Smooth muscle cell (in vitro differentiated cells): ENCODE results near the gene GET4. TPM values are rescaled to one million over a fixed set of nuclear protein-coding genes. Genes with fewer than 3 reads are reported as not detected.

Source experiments
- DNase-seq: peaks from one replicate; lab custom pipeline; 2025; ENCODE audit not compliant: unreplicated experiment; lab: John Stamatoyannopoulos, UW
- H2AFZ ChIP-seq: fragments of 200-600 bp; sonication (generic); 2 replicates; pipeline ENCODE4 v1.6.0; 2016; ENCODE audit warnings: antibody characterized with exemption, low read depth, mild to moderate bottlenecking
- H3F3A ChIP-seq: fragments of 200-600 bp; sonication (generic); 2 replicates; pipeline ENCODE4 v1.6.0; 2017; ENCODE audit warnings: antibody characterized with exemption, low read depth
- H3K27ac ChIP-seq: fragments of 200-600 bp; sonication (generic); 2 replicates; pipeline ENCODE4 v1.5.1; 2016; ENCODE audit warnings: low read depth, mild to moderate bottlenecking
- H3K27me3 ChIP-seq: fragments of 200-600 bp; sonication (generic); 2 replicates; pipeline ENCODE4 v1.6.1; 2016; ENCODE audit warnings: low read depth, mild to moderate bottlenecking
- H3K36me3 ChIP-seq: fragments of 200-600 bp; sonication (generic); 2 replicates; pipeline ENCODE4 v1.5.1; 2016; ENCODE audit warnings: low read depth
- H3K4me1 ChIP-seq: fragments of 200-600 bp; sonication (generic); 2 replicates; pipeline ENCODE4 v1.5.1; 2016; ENCODE audit warnings: low read depth
- H3K4me2 ChIP-seq: fragments of 200-600 bp; sonication (generic); 2 replicates; pipeline ENCODE4 v1.6.0; 2016; ENCODE audit warnings: mild to moderate bottlenecking
- H3K4me3 ChIP-seq: fragments of 200-600 bp; sonication (generic); 2 replicates; pipeline ENCODE4 v1.5.1; 2016; ENCODE audit warnings: mild to moderate bottlenecking
- H3K79me2 ChIP-seq: fragments of 200-600 bp; sonication (generic); 2 replicates; pipeline ENCODE4 v1.6.0; 2016; ENCODE audit warnings: low read depth, mild to moderate bottlenecking
- H3K9ac ChIP-seq: fragments of 200-600 bp; sonication (generic); 2 replicates; pipeline ENCODE4 v1.6.0; 2016; ENCODE audit warnings: low read depth
- H3K9me3 ChIP-seq: fragments of 200-600 bp; sonication (generic); replicated peaks from 2 replicates; pipeline ENCODE4 v1.5.1; 2016; ENCODE audit warnings: low read depth
- H4K20me1 ChIP-seq: fragments of 200-600 bp; sonication (generic); 2 replicates; pipeline ENCODE4 v1.6.0; 2016; ENCODE audit warnings: low read depth
- WGBS: methylation state at CpG from one replicate; pipeline ENCODE4 v1.1.7; 2016; ENCODE audit warnings: low lambda C conversion rate; 5-methylcytosine and 5-hydroxymethylcytosine counted together
- polyA plus RNA-seq: library from polyadenylated mRNA; unstranded; fragments of >200 nt; fragmentation: Nextera tagmentation; extraction: Ambion mirVana; gene quantifications from 2 replicates; pipeline ENCODE4 v1.2.1, GENCODE V29; 2016
- total RNA-seq: library from RNA; depleted of rRNA; stranded (reverse); fragments of >200 nt; gene quantifications from 2 replicates; pipeline ENCODE4 v1.2.3, GENCODE V29; 2014
- TF ChIP-seq, protein P1 (sequence below): fragments of 200-600 bp; sonication (generic); IDR thresholded peaks from 2 replicates; pipeline ENCODE4 v1.5.1; 2017; ENCODE audit warnings: borderline replicate concordance, mild to moderate bottlenecking, antibody characterized with exemption; ENCODE audit not compliant: insufficient read depth, poor library complexity, severe bottlenecking

Gene GET4
- total and polyA plus RNA-seq, 2 experiments from 2014 or later: 26.3 to 39.9 TPM

DNA sequence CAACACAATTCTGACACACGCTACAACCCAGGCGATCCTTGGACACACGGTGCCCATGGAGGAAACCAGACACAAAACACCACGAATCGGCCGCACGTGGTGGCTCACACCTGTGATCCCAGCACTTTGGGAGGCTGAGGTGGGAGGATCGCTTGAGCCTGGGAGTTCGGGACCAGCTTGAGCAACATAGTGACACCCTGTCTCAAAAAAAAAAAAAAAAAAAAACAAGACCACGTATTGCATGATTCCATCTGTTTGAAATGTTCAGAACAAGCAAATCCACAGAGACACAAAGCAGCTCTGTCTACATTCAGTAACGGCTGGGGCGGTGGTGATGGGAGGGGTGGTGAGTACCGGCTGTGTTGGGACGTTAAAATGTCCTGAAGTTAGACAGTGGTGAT, 53.0 kb downstream of the GET4 start:
- Histone ChIP-seq H4K20me1 (no peaks in the 10 kb centered on the region), H3K36me3 (no peaks in the 10 kb centered on the region), H3K9ac (peak overlapping the region; percentile 57), H3K27ac (peak overlapping the region; percentile 78), H3K27me3 (no peaks in the 10 kb centered on the region), H3K4me2 (no peak overlapping the region), H2AFZ (no peak overlapping the region), H3K79me2 (no peaks in the 10 kb centered on the region), H3K4me1 (no peaks in the 10 kb centered on the region), H3K9me3 (no peaks in the 10 kb centered on the region), H3K4me3 (no peak overlapping the region), H3F3A (no peaks in the 10 kb centered on the region)
- no peak for DNase-seq
- TF ChIP-seq, protein P1, sequence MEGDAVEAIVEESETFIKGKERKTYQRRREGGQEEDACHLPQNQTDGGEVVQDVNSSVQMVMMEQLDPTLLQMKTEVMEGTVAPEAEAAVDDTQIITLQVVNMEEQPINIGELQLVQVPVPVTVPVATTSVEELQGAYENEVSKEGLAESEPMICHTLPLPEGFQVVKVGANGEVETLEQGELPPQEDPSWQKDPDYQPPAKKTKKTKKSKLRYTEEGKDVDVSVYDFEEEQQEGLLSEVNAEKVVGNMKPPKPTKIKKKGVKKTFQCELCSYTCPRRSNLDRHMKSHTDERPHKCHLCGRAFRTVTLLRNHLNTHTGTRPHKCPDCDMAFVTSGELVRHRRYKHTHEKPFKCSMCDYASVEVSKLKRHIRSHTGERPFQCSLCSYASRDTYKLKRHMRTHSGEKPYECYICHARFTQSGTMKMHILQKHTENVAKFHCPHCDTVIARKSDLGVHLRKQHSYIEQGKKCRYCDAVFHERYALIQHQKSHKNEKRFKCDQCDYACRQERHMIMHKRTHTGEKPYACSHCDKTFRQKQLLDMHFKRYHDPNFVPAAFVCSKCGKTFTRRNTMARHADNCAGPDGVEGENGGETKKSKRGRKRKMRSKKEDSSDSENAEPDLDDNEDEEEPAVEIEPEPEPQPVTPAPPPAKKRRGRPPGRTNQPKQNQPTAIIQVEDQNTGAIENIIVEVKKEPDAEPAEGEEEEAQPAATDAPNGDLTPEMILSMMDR: no peak
- WGBS: 84% methylated on average over 14 of the region's 14 CpGs

GRCh38 chr7:930975-931758, 54.8 kb downstream of the GET4 start:
- TF ChIP-seq, protein P1: no peak
- Histone ChIP-seq H4K20me1 (no peaks in the 10 kb centered on the region), H3K36me3 (no peaks in the 10 kb centered on the region), H3K9ac (no peak overlapping the region), H2AFZ (no peak overlapping the region), H3F3A (no peaks in the 10 kb centered on the region), H3K9me3 (no peaks in the 10 kb centered on the region), H3K27me3 (no peaks in the 10 kb centered on the region), H3K4me2 (no peak overlapping the region), H3K79me2 (no peaks in the 10 kb centered on the region), H3K4me1 (no peaks in the 10 kb centered on the region), H3K27ac (no peak overlapping the region), H3K4me3 (no peak overlapping the region)
- WGBS: 87% methylated on average over 24 of the region's 29 CpGs
- no peak for DNase-seq

DNA sequence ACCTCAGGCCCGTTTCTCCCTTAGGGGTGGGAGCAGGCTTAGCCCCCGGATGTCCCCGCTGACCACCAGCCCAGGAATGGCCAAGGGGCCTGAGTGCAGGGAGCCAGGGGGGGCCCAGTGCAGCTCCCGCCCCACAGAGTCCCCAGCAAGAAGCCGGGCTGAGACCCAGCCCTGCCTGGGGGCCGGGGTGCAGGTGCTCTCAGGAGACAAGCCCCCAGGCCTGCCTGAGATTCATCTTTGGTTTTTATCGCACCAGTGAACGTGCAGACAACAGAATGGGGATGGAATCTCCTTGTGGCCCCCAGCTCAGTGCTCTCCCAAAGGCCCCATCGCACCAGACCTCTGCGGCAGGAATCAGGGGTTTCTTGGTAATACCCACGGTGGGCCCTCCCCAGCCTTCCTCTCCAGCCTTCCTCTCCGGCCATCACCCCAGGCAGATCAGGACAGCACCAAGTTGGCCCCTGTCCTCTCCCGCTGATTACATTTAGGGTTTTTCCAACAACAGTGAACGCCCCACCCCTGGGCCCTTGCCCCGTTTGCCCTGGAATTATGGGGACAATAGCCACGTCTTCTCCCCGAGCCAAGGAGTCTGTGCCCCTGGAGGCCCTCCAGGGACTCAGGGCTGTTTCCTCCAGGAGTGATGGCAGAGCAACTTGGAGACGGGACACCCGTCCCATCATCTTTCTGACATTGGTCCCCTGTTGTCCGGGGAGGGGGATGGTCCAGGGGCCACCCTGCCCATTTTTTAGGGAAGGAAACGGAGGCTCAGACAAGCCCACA, 55.7 kb downstream of the GET4 start:
- H3K4me3 ChIP-seq: no peak overlapping the region
- no peaks in the 10 kb centered on the region for H3K79me2 ChIP-seq
- no peak overlapping the region for H2AFZ ChIP-seq
- WGBS: 92% methylated on average over 20 of the region's 21 CpGs
- no peak for DNase-seq
- no peaks in the 10 kb centered on the region for H3F3A ChIP-seq
- no peaks in the 10 kb centered on the region for H3K27me3 ChIP-seq
- no peak overlapping the region for H3K9ac ChIP-seq
- no peaks in the 10 kb centered on the region for H3K36me3 ChIP-seq
- H3K4me2 ChIP-seq: no peak overlapping the region
- TF ChIP-seq, protein P1: no peak
- H4K20me1 ChIP-seq: no peaks in the 10 kb centered on the region
- no peaks in the 10 kb centered on the region for H3K4me1 ChIP-seq
- H3K27ac ChIP-seq: no peak overlapping the region
- H3K9me3 ChIP-seq: no peaks in the 10 kb centered on the region
